ENCODE results near the gene PRM2.
A peak's percentile ranks its signal among the peaks of the same experiment; 100 is the strongest.

PRM2 gene

DNA sequence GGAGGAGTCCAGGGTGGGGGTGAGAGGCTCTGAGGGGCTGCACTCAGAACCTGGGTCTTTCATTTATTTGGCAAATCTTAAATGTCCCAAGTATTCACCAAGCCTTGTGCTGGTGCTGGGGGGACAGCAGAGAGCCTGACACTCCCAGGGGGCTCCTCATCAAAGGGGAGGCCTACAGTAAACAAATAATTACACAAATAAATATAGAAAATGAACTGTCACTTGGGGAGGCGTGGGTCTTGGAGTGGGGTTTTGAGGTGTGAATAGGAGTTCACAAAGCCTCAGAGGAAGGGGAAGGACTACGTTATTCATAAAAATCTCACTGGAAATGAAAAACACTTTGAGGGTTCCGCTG is 20.0 kb upstream of the PRM2 start:
- Histone ChIP-seq H3K4me2 (ENCODE audit: low read length) (peak overlapping the region; percentile 71), H3K9ac (ENCODE audit: low read length) (no peak overlapping the region; the same call in 1 of the 2 replicates), H3K9me3 (ENCODE audit: insufficient read depth, low read length) (no peaks in the 10 kb centered on the region), H3K27ac (ENCODE audit: low read length) (peak overlapping the region; percentile 80), H3K4me1 (ENCODE audit: low read length) (peaks cover 40% of the 10 kb centered on the region), H3K4me3 (ENCODE audit: low read length) (no peak overlapping the region), H3K27me3 (ENCODE audit: low read depth, low read length) (peaks cover 5% of the 10 kb centered on the region; the same call in 1 of the 2 replicates), H4K20me1 (ENCODE audit: insufficient read depth, low read length) (no peaks in the 10 kb centered on the region), H3K79me2 (ENCODE audit: low read length) (no peaks in the 10 kb centered on the region), H2AFZ (ENCODE audit: low read depth, low read length) (0 out of 2 replicates have a peak overlapping the region, but pooled peaks have one; percentile 16), H3K36me3 (replicated peaks; ENCODE audit: low read depth, low read length) (no peaks in the 10 kb centered on the region)
- TF ChIP-seq EZH2phosphoT487 (IDR thresholded peaks at IDR 0.05; ENCODE audit: low read depth), result no peak
- TF ChIP-seq, protein P1, sequence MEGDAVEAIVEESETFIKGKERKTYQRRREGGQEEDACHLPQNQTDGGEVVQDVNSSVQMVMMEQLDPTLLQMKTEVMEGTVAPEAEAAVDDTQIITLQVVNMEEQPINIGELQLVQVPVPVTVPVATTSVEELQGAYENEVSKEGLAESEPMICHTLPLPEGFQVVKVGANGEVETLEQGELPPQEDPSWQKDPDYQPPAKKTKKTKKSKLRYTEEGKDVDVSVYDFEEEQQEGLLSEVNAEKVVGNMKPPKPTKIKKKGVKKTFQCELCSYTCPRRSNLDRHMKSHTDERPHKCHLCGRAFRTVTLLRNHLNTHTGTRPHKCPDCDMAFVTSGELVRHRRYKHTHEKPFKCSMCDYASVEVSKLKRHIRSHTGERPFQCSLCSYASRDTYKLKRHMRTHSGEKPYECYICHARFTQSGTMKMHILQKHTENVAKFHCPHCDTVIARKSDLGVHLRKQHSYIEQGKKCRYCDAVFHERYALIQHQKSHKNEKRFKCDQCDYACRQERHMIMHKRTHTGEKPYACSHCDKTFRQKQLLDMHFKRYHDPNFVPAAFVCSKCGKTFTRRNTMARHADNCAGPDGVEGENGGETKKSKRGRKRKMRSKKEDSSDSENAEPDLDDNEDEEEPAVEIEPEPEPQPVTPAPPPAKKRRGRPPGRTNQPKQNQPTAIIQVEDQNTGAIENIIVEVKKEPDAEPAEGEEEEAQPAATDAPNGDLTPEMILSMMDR (IDR thresholded peaks at IDR 0.05; ENCODE audit: low read depth, low read length), result no peak

DNA sequence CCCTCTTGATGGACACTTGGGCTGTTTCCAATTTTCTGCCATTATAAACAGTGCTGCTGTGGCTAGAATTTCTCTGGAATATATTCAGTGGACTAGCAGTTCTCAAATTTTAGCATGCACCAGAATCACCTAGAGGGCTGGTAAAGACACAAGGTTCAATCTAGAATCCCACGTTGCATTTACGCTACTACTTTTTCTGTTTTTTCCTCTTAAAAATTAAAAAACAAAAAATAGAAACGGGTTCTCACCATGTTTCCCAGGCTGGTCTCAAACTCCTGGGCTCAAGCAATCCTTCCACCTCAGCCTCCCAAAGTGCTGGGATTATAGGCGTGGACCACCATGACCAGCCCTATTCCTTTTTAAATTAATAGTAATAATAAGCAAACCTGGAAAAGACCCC is 19.4 kb upstream of the PRM2 start:
- no peak for TF ChIP-seq EZH2phosphoT487 (IDR thresholded peaks at IDR 0.05; ENCODE audit: low read depth)
- TF ChIP-seq, protein P1 (IDR thresholded peaks at IDR 0.05; ENCODE audit: low read depth, low read length), result no peak
- H4K20me1 ChIP-seq (ENCODE audit: insufficient read depth, low read length), result no peaks in the 10 kb centered on the region

DNA sequence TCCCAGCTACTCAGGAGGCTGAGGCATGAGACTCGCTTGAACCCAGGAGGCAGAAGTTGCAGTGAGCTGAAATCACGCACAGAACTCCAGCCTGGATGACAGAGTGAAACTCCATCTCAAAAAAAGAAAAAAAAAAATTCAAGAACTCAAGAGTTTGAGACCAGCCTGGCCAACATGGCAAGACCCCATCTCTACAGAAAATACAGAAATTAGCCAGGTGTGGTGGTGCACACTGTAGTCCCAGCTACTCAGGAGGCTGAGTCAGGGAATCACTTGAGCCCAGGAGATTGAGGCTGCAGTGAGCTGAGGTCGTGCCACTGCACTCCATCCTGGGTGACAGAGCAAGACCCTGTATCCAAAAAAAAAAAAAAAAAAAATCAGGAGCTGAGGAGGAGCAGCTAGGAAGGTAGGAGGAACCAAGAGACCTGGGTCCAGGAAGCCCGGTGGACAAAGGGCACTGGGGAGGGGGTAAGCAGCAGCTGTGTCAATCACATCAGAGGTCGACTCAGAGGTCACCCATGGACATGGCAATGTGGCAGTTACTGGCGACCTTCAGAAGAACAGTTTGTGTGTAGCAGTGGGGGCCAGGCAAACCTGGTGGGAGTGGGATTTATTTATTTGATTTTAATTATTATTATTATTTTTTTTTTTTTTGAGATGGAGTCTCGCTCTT is 15.9 kb upstream of the PRM2 start:
- peaks cover 5% of the 10 kb centered on the region; the same call in 1 of the 2 replicates for H3K27me3 ChIP-seq (ENCODE audit: low read depth, low read length)
- H3K27ac ChIP-seq (ENCODE audit: low read length), result no peak overlapping the region

More for the DNA sequence above, 19.4 kb upstream of the PRM2 start:
- Histone ChIP-seq H3K9ac (ENCODE audit: low read length) (no peak overlapping the region), H2AFZ (ENCODE audit: low read depth, low read length) (no peak overlapping the region), H3K36me3 (replicated peaks; ENCODE audit: low read depth, low read length) (no peaks in the 10 kb centered on the region), H3K4me2 (ENCODE audit: low read length) (no peak overlapping the region), H3K4me3 (ENCODE audit: low read length) (no peak overlapping the region), H3K27me3 (ENCODE audit: low read depth, low read length) (peaks cover 5% of the 10 kb centered on the region; the same call in 1 of the 2 replicates), H3K27ac (ENCODE audit: low read length) (no peak overlapping the region), H3K4me1 (ENCODE audit: low read length) (peaks cover 40% of the 10 kb centered on the region), H3K9me3 (ENCODE audit: insufficient read depth, low read length) (no peaks in the 10 kb centered on the region), H3K79me2 (ENCODE audit: low read length) (no peaks in the 10 kb centered on the region)

DNA sequence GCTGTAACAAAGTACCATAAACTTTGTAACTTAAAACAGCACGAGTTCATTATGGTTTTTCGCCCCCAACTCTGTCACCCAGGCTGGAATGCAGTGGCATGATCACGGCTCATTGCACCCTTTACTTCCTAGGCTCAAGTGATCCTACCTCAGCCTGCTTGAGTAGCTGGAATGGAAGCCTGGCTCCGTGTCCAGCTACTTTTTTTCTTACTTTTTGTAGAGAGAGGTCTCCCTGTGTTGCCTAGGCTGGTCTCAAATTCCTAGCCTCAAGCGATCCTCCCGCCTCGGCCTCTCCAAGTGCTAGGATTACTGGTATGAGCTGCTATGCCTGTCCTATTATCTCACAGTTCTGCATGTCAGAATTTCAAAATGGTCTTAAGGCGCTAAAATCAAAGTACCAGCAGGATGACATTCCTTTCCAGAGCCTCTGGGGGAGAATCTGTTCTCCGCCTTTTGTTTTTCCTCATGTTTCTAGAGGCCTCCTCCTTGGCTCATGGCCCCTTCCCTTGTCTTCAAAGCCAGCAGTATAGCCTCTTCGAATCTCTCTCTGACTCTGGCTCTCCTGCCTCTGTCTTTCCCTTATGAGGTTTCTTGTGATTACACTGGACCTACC is 14.9 kb upstream of the PRM2 start:
- Histone ChIP-seq H3K9me3 (ENCODE audit: insufficient read depth, low read length) (no peaks in the 10 kb centered on the region), H2AFZ (ENCODE audit: low read depth, low read length) (no peak overlapping the region), H3K4me2 (ENCODE audit: low read length) (no peak overlapping the region), H3K4me1 (ENCODE audit: low read length) (peaks cover 15% of the 10 kb centered on the region), H3K9ac (ENCODE audit: low read length) (no peak overlapping the region), H3K36me3 (replicated peaks; ENCODE audit: low read depth, low read length) (no peaks in the 10 kb centered on the region), H3K27ac (ENCODE audit: low read length) (no peak overlapping the region), H3K4me3 (ENCODE audit: low read length) (no peak overlapping the region), H3K79me2 (ENCODE audit: low read length) (no peaks in the 10 kb centered on the region), H3K27me3 (ENCODE audit: low read depth, low read length) (peaks cover 5% of the 10 kb centered on the region; the same call in 1 of the 2 replicates), H4K20me1 (ENCODE audit: insufficient read depth, low read length) (no peaks in the 10 kb centered on the region)
- TF ChIP-seq EZH2phosphoT487 (IDR thresholded peaks at IDR 0.05; ENCODE audit: low read depth), result no peak
- TF ChIP-seq, protein P1 (IDR thresholded peaks at IDR 0.05; ENCODE audit: low read depth, low read length), result no peak

More for the DNA sequence above, 15.9 kb upstream of the PRM2 start:
- H3K4me2 ChIP-seq (ENCODE audit: low read length), result no peak overlapping the region
- no peak overlapping the region for H3K4me3 ChIP-seq (ENCODE audit: low read length)
- H3K36me3 ChIP-seq (replicated peaks; ENCODE audit: low read depth, low read length), result no peaks in the 10 kb centered on the region
- no peak overlapping the region for H3K9ac ChIP-seq (ENCODE audit: low read length)
- TF ChIP-seq, protein P1 (IDR thresholded peaks at IDR 0.05; ENCODE audit: low read depth, low read length), result no peak
- TF ChIP-seq EZH2phosphoT487 (IDR thresholded peaks at IDR 0.05; ENCODE audit: low read depth), result no peak
- no peaks in the 10 kb centered on the region for H3K9me3 ChIP-seq (ENCODE audit: insufficient read depth, low read length)
- H3K79me2 ChIP-seq (ENCODE audit: low read length), result no peaks in the 10 kb centered on the region
- no peaks in the 10 kb centered on the region for H4K20me1 ChIP-seq (ENCODE audit: insufficient read depth, low read length)
- H3K4me1 ChIP-seq (ENCODE audit: low read length), result peaks cover 16% of the 10 kb centered on the region
- no peak overlapping the region for H2AFZ ChIP-seq (ENCODE audit: low read depth, low read length)

Data from OCI-LY3 (cell line).